Measurements from ENCODE around the gene NFKBIL1.

DNA sequence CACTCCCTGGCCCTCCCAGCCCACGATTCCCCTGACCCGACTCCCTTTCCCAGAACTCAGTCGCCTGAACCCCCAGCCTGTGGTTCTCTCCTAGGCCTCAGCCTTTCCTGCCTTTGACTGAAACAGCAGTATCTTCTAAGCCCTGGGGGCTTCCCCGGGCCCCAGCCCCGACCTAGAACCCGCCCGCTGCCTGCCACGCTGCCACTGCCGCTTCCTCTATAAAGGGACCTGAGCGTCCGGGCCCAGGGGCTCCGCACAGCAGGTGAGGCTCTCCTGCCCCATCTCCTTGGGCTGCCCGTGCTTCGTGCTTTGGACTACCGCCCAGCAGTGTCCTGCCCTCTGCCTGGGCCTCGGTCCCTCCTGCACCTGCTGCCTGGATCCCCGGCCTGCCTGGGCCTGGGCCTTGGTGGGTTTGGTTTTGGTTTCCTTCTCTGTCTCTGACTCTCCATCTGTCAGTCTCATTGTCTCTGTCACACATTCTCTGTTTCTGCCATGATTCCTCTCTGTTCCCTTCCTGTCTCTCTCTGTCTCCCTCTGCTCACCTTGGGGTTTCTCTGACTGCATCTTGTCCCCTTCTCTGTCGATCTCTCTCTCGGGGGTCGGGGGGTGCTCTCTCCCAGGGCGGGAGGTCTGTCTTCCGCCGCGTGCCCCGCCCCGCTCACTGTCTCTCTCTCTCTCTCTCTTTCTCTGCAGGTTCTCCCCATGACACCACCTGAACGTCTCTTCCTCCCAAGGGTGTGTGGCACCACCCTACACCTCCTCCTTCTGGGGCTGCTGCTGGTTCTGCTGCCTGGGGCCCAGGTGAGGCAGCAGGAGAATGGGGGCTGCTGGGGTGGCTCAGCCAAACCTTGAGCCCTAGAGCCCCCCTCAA is 24.9 kb downstream of the NFKBIL1 start, which contains the start of gene LTA:
- TF ChIP-seq FOXM1 (IDR thresholded peaks at IDR 0.05; ENCODE audit: borderline replicate concordance): no peak
- no peak for TF ChIP-seq HDGF (IDR thresholded peaks at IDR 0.05; ENCODE audit: borderline replicate concordance)
- TF ChIP-seq ARNT (IDR thresholded peaks at IDR 0.05): no peak
- no peak for TF ChIP-seq TARDBP (IDR thresholded peaks at IDR 0.05)
- no peak for TF ChIP-seq ELF4 (IDR thresholded peaks at IDR 0.05)
- no peak for TF ChIP-seq CTBP1 (IDR thresholded peaks at IDR 0.05; ENCODE audit: borderline replicate concordance)
- no peak for TF ChIP-seq BHLHE40 (IDR thresholded peaks at IDR 0.05; ENCODE audit: borderline replicate concordance)
- TF ChIP-seq ZNF384 (IDR thresholded peaks at IDR 0.05): no peak
- no peak for TF ChIP-seq L3MBTL2 (conservative IDR thresholded peaks at IDR 0.05)
- no peak for TF ChIP-seq FOXA1 (IDR thresholded peaks at IDR 0.05)
- TF ChIP-seq NFRKB (IDR thresholded peaks at IDR 0.05): no peak
- TF ChIP-seq SP1 (IDR thresholded peaks at IDR 0.05): no peak
